ENCODE measurements around the gene RPP25L.

Gene RPP25L

GRCh38 chr9:34574571-34574970 is 37.3 kb downstream of the RPP25L start:
- in situ Hi-C loops (cut with HindIII; ENCODE audit: low sequenced_read_pairs), result loop anchor here (10.0 kb wide), 1 partner anchor 70 kb away; no protein-coding TSS in a partner anchor

GRCh38 chr9:34573599-34574325 is 38.1 kb downstream of the RPP25L start:
- in situ Hi-C loops (cut with HindIII; ENCODE audit: low sequenced_read_pairs), result loop anchor here (10.0 kb wide), 1 partner anchor 69 kb away; no protein-coding TSS in a partner anchor
- no peak for TF ChIP-seq CTCF (IDR thresholded peaks at IDR 0.05; ENCODE audit: low read depth, low read length)
- no peak overlapping the region for H3K4me3 ChIP-seq (ENCODE audit: low read depth, low read length)
- no peak for DNase-seq (ENCODE audit: low read depth, low spot score)

More at GRCh38 chr9:34574571-34574970, 37.3 kb downstream of the RPP25L start:
- no peak for TF ChIP-seq CTCF (IDR thresholded peaks at IDR 0.05; ENCODE audit: low read depth, low read length)
- H3K4me3 ChIP-seq (ENCODE audit: low read depth, low read length), result no peak overlapping the region
- no peak for DNase-seq (ENCODE audit: low read depth, low spot score)

- TF ChIP-seq CTCF (IDR thresholded peaks at IDR 0.05; ENCODE audit: low read depth, low read length), result no peak
- DNase-seq (ENCODE audit: low read depth, low spot score), result no peak
- H3K4me3 ChIP-seq (ENCODE audit: low read depth, low read length), result no peak overlapping the region
- in situ Hi-C loops (cut with HindIII; ENCODE audit: low sequenced_read_pairs), result loop anchor here (10.0 kb wide), 1 partner anchor 68 kb away; no protein-coding TSS in a partner anchor
These were observed 39.3 kb downstream of the RPP25L start for GRCh38 chr9:34572628-34573027.

- in situ Hi-C loops (cut with HindIII; ENCODE audit: low sequenced_read_pairs), result loop anchor here (10.0 kb wide), 1 partner anchor 67 kb away; no protein-coding TSS in a partner anchor
These were observed 39.8 kb downstream of the RPP25L start for GRCh38 chr9:34572092-34572491.

GRCh38 chr9:34571481-34571810 is 40.5 kb downstream of the RPP25L start:
- DNase-seq (ENCODE audit: low read depth, low spot score), result no peak
- no peak for TF ChIP-seq CTCF (IDR thresholded peaks at IDR 0.05; ENCODE audit: low read depth, low read length)

More at GRCh38 chr9:34572092-34572491, 39.8 kb downstream of the RPP25L start:
- no peak overlapping the region for H3K4me3 ChIP-seq (ENCODE audit: low read depth, low read length)
- no peak for DNase-seq (ENCODE audit: low read depth, low spot score)
- TF ChIP-seq CTCF (IDR thresholded peaks at IDR 0.05; ENCODE audit: low read depth, low read length), result no peak

GRCh38 chr9:34570809-34571480 is 41.0 kb downstream of the RPP25L start:
- DNase-seq (ENCODE audit: low read depth, low spot score), result no peak
- in situ Hi-C loops (cut with HindIII; ENCODE audit: low sequenced_read_pairs), result loop anchor here (10.0 kb wide), 1 partner anchor 66 kb away; no protein-coding TSS in a partner anchor
- TF ChIP-seq CTCF (IDR thresholded peaks at IDR 0.05; ENCODE audit: low read depth, low read length), result no peak
- no peak overlapping the region for H3K4me3 ChIP-seq (ENCODE audit: low read depth, low read length)

More at GRCh38 chr9:34571481-34571810, 40.5 kb downstream of the RPP25L start:
- in situ Hi-C loops (cut with HindIII; ENCODE audit: low sequenced_read_pairs), result loop anchor here (10.0 kb wide), 1 partner anchor 67 kb away; no protein-coding TSS in a partner anchor
- no peak overlapping the region for H3K4me3 ChIP-seq (ENCODE audit: low read depth, low read length)
